Measurements from ENCODE around the gene KRTAP5-7. TPM values are rescaled to one million over a fixed set of nuclear protein-coding genes. Genes with fewer than 3 reads are reported as not detected.

Gene KRTAP5-7
- total and polyA plus RNA-seq, 2 donors (not counting 3 experiments of a cell fraction or from before 2014, with no cell fraction given): 0.07 TPM; not detected in 1

GRCh38 chr11:71535825-71536224, 8.8 kb downstream of the KRTAP5-7 start:
- Histone ChIP-seq H3K4me3 (replicated peaks in 1 of 3; ENCODE audit: insufficient read depth in 1 of 3, low read depth in 1 of 3, low read length in 3 of 3) (no peak overlapping the region), H3K9me3 (replicated peaks; ENCODE audit: control insufficient read depth, insufficient read depth, low read length) (no peaks in the 10 kb centered on the region), H3K27ac (ENCODE audit: insufficient read depth, low read depth, low read length) (no peak overlapping the region), H3K9me1 (replicated peaks; ENCODE audit: control insufficient read depth, extremely low read depth, insufficient read depth, low read length) (no peaks in the 10 kb centered on the region), H3K79me2 (ENCODE audit: control insufficient read depth, insufficient read depth, low read length) (no peaks in the 10 kb centered on the region), H3K27me3 (ENCODE audit: control insufficient read depth in 2 of 2, insufficient read depth in 2 of 2, low read length in 2 of 2) (no peaks in the 10 kb centered on the region), H4K20me1 (replicated peaks; ENCODE audit: control insufficient read depth, extremely low read depth, insufficient read depth, low read length) (no peaks in the 10 kb centered on the region), H3K4me1 (ENCODE audit: control insufficient read depth, extremely low read depth, insufficient read depth, low read length) (no peaks in the 10 kb centered on the region), H3K36me3 (ENCODE audit: control insufficient read depth in 2 of 2, extremely low read depth in 1 of 2, insufficient read depth in 2 of 2, low read length in 2 of 2) (no peaks in the 10 kb centered on the region), H3K9ac (replicated peaks; ENCODE audit: extremely low read depth, insufficient read depth, low read length) (no peak overlapping the region), H2AFZ (ENCODE audit: low read depth, low read length) (no peak overlapping the region), H3K4me2 (ENCODE audit: insufficient read depth, low read length) (no peak overlapping the region)
- BruUV-seq (replicated peaks): no TSS peak
- TF ChIP-seq MYC (IDR thresholded peaks at IDR 0.05; ENCODE audit: low read depth, low read length): no peak
- TF ChIP-seq, protein P1, sequence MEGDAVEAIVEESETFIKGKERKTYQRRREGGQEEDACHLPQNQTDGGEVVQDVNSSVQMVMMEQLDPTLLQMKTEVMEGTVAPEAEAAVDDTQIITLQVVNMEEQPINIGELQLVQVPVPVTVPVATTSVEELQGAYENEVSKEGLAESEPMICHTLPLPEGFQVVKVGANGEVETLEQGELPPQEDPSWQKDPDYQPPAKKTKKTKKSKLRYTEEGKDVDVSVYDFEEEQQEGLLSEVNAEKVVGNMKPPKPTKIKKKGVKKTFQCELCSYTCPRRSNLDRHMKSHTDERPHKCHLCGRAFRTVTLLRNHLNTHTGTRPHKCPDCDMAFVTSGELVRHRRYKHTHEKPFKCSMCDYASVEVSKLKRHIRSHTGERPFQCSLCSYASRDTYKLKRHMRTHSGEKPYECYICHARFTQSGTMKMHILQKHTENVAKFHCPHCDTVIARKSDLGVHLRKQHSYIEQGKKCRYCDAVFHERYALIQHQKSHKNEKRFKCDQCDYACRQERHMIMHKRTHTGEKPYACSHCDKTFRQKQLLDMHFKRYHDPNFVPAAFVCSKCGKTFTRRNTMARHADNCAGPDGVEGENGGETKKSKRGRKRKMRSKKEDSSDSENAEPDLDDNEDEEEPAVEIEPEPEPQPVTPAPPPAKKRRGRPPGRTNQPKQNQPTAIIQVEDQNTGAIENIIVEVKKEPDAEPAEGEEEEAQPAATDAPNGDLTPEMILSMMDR (IDR thresholded peaks at IDR 0.05; ENCODE audit: extremely low read depth in 1 of 2, insufficient read depth in 1 of 2, low read depth in 1 of 2, low read length in 2 of 2): no peak
- TF ChIP-seq JUN (IDR thresholded peaks at IDR 0.05; ENCODE audit: borderline replicate concordance, insufficient read depth, insufficient read length, low read depth): no peak
- TF ChIP-seq GATA2 (IDR thresholded peaks at IDR 0.05; ENCODE audit: insufficient read depth, insufficient read length, low read depth, low read length): no peak
- TF ChIP-seq, protein P2, sequence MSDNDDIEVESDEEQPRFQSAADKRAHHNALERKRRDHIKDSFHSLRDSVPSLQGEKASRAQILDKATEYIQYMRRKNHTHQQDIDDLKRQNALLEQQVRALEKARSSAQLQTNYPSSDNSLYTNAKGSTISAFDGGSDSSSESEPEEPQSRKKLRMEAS (IDR thresholded peaks at IDR 0.05; ENCODE audit: insufficient read depth, insufficient read length): no peak
- no peak for TF ChIP-seq POLR2AphosphoS5 (IDR thresholded peaks at IDR 0.05; ENCODE audit: insufficient read depth, low read depth, low read length)
- TF ChIP-seq FOS (IDR thresholded peaks at IDR 0.05; ENCODE audit: borderline replicate concordance, insufficient read depth, low read length): no peak
- TF ChIP-seq EZH2 (IDR thresholded peaks at IDR 0.05; ENCODE audit: borderline replicate concordance, low read depth, low read length, severe bottlenecking): no peak
- TF ChIP-seq POLR2A (IDR thresholded peaks at IDR 0.05; ENCODE audit: low read depth, low read length): no peak
- FAIRE-seq (no peak), DNase-seq (ENCODE audit: low read depth, low spot score) (no peak)
- dilution Hi-C loops (cut with MboI; ENCODE audit: extremely low pct_ligation_motif_present, low sequenced_read_pairs): no loop called here
- intact Hi-C loops (cut with micrococcal nuclease): no loop called here
- ChIA-PET CTCF (no interaction called here), POLR2A (no interaction called here)

Measured in endothelial cell of umbilical vein (primary cell).